ENCODE results near the gene PPA2.
"Not testable (repeated sequence)": the region's sequence is repeated elsewhere in the genome, so short reads cannot be mapped to it uniquely, and the experiment has no call there.

PPA2 gene

GRCh38 chr4:105458541-105458940 is 15.3 kb downstream of the PPA2 start:
- not testable (repeated sequence) for DNase-seq

DNA sequence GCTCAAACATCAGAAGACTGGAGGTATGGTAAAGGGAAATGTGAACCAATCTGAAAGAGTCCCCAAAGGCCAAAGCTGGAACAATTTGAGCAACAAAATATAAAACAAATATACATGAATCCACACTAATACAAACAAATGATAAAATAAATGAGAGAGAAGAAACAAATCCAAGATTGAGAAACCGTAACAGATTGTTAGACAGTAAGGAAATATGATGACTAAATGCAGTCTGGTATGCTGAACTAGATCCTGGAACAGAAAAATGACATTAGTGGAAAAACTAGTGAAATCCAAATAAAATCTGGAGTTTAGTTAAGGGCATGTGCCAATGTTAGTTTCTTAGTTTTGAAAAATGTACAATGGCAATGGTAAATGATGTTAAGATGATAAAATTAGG is 15.9 kb downstream of the PPA2 start:
- DNase-seq = no peak

DNA sequence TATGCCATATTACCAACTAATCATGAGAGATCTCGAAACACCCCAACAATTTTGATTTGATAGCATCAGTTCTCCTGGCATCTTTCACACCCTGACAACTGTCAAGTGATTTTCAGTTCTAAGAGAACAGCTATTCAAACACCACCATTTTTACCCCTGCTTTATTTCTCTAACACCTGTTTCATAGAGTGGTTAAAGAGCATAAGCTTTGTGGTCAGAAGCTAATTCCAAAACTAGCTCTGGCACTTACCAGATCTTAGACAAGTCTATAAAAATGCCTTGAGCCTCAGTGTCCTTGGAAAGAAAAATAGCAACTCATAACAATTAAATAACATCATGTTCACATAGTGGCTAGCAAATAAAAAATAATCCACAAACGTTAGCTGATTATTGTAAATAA is 17.9 kb downstream of the PPA2 start:
- no peak for DNase-seq

DNA sequence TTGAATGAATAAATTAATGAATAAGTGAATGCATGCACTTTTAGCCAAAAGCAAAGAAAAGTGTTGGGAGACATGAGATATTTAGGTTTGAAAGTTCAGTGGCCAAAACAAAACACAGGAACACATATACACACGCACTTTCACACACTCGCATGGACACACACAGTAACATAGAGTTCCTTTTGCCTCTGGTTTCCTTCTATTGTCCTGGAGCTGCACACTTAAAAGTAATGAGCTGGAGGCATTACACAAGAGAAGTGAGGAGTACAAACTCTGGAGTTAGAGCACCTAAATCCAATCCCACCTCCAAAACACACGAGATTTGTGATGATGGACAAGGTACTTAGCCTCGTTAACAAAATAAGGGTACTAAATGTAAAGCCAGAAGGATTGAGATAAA is 18.7 kb downstream of the PPA2 start:
- DNase-seq = no peak

DNA sequence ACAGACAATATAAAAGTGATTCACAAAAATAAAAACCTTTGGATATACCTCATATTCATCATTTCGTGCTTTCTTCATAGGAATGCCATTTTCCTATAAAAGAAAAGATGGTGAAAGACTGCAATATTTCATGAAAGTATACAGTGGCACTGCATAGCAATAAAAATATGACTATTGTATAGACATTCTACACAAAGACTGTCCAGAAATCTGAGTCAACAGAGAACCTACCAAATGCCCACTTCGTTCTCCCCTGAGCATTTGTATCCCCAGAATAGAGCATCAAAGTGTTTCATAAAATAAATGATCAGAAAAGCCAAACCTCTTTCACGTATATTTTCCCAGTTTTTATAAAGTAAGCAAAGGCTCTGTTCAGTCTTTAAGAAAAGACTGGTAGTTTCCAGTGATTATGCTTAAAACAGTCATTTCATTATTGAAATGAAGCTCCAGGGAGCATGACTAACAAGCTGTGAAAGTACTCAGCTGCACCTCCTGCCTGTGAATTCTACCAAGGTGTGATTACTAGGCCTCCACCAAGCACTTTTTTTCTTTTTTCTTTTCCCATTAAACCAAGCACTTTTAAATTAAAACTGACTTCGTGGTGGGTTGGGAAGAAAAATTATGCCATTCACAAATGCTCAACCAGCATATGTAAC is 20.2 kb downstream of the PPA2 start:
- DNase-seq = no peak

GRCh38 chr4:105451346-105451745 is 22.5 kb downstream of the PPA2 start:
- DNase-seq = no peak

- DNase-seq = no peak
Measured at GRCh38 chr4:105440890-105441289, 33.0 kb downstream of the PPA2 start.

DNA sequence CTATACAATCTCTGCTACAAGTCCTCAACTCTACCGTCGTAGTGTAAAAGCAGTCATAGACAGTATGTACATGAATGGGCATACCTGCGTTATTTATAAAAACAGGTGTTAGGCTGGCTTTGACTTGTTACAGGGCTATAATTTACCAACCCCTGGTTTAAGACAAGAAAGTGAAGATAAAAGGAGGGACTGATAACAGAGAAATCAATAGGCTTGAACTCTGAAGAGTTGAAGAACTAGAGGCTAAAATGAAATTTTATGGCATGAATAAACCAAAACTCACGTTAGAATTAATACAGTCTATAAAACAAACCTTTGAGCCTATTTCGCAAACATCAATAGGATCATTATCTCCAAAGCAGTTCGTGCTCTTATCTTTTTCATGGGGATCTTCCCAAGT is 36.2 kb downstream of the PPA2 start:
- no peak for DNase-seq

DNA sequence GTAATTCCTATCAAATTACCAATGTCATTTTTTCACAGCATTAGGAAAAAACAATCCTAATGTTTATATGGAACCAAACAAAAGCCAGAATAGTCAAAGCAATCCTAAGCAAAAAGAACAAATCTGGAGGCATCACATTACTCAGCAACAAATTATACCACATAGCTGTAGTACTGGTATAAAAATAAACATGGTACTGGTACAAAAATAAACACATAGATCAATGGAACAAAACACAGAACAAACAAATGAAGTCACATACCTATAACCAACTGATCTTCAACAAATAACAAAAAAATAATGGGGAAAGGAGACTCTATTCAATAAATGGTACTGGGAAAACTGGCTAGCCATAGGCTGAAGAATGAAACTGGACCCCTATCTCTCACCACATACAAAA is 37.4 kb downstream of the PPA2 start:
- no peak for DNase-seq

GRCh38 chr4:105434940-105435339 is 38.9 kb downstream of the PPA2 start:
- no peak for DNase-seq

- DNase-seq = no peak
Measured at GRCh38 chr4:105433421-105433820, 40.4 kb downstream of the PPA2 start.

- DNase-seq = no peak
Measured at GRCh38 chr4:105432438-105432837, 41.4 kb downstream of the PPA2 start.

DNA sequence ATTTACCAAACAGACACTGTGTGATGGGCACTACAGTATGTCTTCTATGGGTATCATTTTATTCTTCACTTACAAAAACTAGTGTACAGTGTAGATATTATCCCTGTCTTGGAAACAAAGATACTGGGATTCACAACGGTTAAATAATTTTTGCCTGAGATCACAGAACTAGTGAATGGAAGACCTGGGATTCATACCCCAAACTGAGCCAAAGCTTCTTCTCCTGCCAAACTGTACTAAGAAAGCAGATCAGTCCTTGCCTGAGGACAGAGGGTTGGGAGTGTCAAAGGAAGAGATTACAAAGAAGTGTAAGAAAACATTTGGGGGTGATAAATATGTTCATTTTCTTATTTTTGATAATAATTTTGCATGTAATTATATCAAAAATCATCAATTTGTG is 43.1 kb downstream of the PPA2 start:
- no peak for DNase-seq

DNA sequence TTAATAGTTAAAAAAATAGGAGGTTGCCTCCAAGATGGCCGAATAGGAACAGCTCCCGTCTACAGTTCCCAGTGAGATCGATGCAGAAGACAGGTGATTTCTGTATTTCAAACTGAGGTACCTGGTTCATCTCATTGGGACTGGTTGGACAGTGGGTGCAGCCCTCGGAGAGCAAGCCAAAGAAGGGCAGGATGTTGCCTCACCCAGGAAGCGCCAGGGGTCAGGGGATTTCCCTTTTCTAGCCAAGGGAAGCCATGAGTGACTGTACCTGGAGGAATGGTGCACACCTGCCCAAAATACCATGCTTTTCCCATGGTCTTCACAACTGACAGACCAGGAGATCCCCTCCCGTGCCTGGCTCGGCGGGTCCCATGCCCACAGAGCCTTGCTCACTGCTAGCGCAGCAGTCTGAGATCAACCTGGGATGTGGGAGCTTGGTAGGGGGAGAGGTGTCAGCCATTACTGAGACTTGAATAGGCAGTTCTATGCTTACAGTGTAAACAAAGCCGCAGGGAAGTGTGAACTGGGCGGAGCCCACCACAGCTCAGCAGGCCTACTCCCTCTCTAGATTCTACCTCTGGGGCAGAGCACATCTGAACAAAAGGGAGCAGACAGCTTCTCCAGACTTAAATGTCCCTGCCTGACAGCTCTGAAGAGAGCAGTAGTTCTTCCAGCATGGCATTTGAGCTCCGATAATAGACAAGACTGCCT is 47.5 kb downstream of the PPA2 start:
- DNase-seq = no peak

- DNase-seq = no peak
Measured at GRCh38 chr4:105422207-105422920, 51.5 kb downstream of the PPA2 start.

DNA sequence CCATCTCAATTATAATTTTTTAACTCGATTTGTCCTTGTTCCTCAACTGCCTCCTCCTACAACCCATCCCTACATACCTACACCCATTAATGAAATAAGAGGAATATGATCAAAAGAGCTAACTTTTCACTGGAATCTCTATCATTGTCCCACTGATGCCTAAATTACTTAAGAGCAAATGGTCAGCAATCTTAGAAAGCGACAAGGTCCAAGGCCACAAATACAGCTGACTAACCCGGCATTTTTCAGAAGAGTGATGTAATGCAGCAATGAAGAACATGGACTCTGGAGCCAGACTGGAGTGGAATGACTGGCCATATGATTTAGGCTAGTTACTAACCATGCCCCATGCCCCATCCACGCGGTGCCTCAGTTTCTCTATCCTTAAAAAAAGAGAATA is 56.2 kb downstream of the PPA2 start:
- DNase-seq = no peak

DNA sequence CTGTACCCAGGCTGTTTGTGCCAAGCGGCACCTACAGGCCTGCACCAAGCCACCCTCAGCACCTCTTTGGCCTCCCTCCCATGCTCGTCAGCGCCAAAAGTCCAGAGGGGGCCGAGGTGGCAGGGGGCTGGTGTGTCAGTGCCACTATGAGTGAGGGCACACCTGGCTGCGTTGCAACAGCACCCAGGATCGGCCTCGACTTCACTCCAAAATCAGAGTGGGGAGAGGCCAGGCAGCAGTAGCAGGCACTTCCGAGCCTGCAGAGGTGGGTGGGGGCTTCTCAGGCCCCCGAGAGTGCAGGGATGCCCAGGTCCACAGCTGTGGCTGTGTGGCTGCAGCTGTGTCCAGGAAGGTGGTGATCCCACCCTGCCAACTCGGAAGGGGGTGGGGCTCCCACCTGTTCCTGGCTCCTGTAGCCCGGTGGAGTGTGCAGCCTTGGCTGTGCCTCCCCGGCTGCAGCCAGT is 58.5 kb downstream of the PPA2 start:
- no peak for DNase-seq

GRCh38 chr4:105414316-105414715 is 59.5 kb downstream of the PPA2 start:
- no peak for DNase-seq

GRCh38 chr4:105409135-105409534 is 64.7 kb downstream of the PPA2 start:
- DNase-seq = not testable (repeated sequence)

GRCh38 chr4:105400901-105401677 is 72.8 kb downstream of the PPA2 start:
- DNase-seq = no peak

DNA sequence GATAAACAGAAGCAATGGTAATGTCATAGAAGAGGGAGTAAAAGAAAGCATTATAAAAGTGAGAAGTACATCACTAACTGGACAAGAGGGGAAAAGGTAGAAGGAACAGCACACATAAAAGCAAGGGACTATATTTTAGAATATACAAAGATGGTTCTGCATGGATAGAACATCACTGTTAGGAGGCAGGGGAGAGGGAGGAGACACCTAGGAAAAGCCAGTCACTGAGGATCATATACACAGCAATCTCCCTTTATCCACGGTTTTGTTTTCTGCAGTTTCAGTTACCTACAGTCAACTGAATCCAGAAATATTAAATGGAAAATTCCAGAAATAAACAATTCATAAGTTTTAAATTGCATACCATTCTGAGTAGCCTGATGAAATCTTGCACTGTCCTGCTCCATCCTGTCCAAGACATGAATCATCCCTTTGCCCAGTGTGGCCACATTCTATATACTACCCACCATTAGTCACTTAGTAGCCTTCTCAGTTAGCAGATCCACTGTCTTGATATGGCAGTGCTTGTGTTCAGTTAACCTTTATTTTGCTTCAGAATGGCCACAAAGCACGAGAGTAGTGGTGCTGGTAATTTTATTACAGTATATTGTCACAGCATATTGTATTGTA is 74.2 kb downstream of the PPA2 start:
- no peak for DNase-seq

DNA sequence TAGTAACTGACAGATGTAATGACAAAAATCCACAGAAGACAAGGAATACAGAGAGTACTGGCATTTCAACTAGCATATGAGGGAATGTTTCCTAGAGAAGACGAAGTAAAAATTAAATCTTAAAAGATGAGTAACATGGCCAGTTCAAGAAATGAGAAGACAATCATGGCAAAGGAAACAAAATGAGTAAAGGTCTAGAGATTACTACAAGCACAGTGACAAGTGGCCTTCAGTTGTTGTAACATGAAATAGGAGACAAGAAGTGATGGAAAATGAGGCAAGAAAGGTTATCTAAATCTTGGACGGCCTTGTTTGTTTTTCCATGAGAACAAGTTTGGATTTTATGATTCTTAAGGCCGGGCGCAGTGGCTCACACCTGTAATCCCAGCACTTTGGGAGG is 81.0 kb downstream of the PPA2 start:
- no peak for DNase-seq

- no peak for DNase-seq
Measured at GRCh38 chr4:105389167-105389566, 84.7 kb downstream of the PPA2 start.

Measured in NCI-H2227 treated with DMSO at 0.1 percent for 48 hours (cell line).